Measurements from ENCODE around the gene MICALL2.

DNA sequence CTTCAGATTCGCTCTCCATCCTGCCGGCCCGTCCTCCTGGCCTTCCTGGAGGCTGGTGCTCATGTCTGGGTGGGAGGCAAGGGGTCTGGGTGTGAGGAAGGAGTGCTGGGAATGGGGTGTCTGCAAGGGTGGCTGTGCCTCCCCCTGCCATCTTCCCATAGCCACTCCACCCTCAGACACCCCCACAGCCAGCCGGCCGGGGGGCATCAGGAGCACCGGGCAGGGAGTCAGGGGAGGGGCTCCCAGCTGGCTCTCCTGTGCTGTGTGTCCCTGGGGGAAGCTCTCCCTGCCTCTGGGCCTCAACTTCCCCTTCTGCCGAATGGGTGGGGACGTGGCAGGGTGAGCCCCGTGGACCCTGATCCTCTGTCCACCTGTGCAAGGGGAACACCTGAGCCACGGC, 18.6 kb downstream of the MICALL2 start:
- no peak for TF ChIP-seq SMAD3 (CRISPR knock-in tag; IDR thresholded peaks at IDR 0.05; ENCODE audit: borderline replicate concordance)
- TF ChIP-seq, protein P1, sequence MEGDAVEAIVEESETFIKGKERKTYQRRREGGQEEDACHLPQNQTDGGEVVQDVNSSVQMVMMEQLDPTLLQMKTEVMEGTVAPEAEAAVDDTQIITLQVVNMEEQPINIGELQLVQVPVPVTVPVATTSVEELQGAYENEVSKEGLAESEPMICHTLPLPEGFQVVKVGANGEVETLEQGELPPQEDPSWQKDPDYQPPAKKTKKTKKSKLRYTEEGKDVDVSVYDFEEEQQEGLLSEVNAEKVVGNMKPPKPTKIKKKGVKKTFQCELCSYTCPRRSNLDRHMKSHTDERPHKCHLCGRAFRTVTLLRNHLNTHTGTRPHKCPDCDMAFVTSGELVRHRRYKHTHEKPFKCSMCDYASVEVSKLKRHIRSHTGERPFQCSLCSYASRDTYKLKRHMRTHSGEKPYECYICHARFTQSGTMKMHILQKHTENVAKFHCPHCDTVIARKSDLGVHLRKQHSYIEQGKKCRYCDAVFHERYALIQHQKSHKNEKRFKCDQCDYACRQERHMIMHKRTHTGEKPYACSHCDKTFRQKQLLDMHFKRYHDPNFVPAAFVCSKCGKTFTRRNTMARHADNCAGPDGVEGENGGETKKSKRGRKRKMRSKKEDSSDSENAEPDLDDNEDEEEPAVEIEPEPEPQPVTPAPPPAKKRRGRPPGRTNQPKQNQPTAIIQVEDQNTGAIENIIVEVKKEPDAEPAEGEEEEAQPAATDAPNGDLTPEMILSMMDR (IDR thresholded peaks at IDR 0.05), result no peak
- TF ChIP-seq, protein P2, sequence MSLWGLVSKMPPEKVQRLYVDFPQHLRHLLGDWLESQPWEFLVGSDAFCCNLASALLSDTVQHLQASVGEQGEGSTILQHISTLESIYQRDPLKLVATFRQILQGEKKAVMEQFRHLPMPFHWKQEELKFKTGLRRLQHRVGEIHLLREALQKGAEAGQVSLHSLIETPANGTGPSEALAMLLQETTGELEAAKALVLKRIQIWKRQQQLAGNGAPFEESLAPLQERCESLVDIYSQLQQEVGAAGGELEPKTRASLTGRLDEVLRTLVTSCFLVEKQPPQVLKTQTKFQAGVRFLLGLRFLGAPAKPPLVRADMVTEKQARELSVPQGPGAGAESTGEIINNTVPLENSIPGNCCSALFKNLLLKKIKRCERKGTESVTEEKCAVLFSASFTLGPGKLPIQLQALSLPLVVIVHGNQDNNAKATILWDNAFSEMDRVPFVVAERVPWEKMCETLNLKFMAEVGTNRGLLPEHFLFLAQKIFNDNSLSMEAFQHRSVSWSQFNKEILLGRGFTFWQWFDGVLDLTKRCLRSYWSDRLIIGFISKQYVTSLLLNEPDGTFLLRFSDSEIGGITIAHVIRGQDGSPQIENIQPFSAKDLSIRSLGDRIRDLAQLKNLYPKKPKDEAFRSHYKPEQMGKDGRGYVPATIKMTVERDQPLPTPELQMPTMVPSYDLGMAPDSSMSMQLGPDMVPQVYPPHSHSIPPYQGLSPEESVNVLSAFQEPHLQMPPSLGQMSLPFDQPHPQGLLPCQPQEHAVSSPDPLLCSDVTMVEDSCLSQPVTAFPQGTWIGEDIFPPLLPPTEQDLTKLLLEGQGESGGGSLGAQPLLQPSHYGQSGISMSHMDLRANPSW (CRISPR knock-in tag; conservative IDR thresholded peaks at IDR 0.05; ENCODE audit: low read depth), result no peak
- TF ChIP-seq JUN (CRISPR knock-in tag; IDR thresholded peaks at IDR 0.05), result no peak
- no peak for TF ChIP-seq NR3C1 (CRISPR knock-in tag; conservative IDR thresholded peaks at IDR 0.05; ENCODE audit: low read depth)
- TF ChIP-seq CREB1 (CRISPR knock-in tag; IDR thresholded peaks at IDR 0.05), result no peak
- no peak for TF ChIP-seq PRRX2 (CRISPR knock-in tag; IDR thresholded peaks at IDR 0.05)
- TF ChIP-seq SP1 (CRISPR knock-in tag; conservative IDR thresholded peaks at IDR 0.05), result no peak
- TF ChIP-seq, protein P3, sequence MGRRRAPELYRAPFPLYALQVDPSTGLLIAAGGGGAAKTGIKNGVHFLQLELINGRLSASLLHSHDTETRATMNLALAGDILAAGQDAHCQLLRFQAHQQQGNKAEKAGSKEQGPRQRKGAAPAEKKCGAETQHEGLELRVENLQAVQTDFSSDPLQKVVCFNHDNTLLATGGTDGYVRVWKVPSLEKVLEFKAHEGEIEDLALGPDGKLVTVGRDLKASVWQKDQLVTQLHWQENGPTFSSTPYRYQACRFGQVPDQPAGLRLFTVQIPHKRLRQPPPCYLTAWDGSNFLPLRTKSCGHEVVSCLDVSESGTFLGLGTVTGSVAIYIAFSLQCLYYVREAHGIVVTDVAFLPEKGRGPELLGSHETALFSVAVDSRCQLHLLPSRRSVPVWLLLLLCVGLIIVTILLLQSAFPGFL (CRISPR knock-in tag; IDR thresholded peaks at IDR 0.05; ENCODE audit: borderline replicate concordance), result no peak
- no peak for TF ChIP-seq TCF7 (CRISPR knock-in tag; IDR thresholded peaks at IDR 0.05; ENCODE audit: low read depth)
